Measurements from ENCODE around the gene SUGCT. TPM values are rescaled to one million over a fixed set of nuclear protein-coding genes. Genes with fewer than 3 reads are reported as not detected.

Gene SUGCT
- total RNA-seq (2021) (1.5 and 2.5 TPM in 2 replicates), Bru-seq, nascent RNA (percentile 39 among the genes with signal in this experiment), BruChase-seq, experiment 1, labeled RNA remaining after a 2-hour chase (percentile 41 among the genes with signal in this experiment), BruChase-seq, experiment 2, labeled RNA remaining after a 6-hour chase (percentile 37 among the genes with signal in this experiment)
- long read RNA-seq, partial matches to known transcripts, result 0 of 1 reads
- long read RNA-seq, other reads (novel, unspliced or antisense), result 1 of 1 reads

- Histone ChIP-seq H3K36me3 (ENCODE audit: insufficient read depth, low read length, poor library complexity, severe bottlenecking) (no peaks in the 10 kb centered on the region), H3K9me3 (ENCODE audit: low read depth, low read length, poor library complexity, severe bottlenecking) (no peaks in the 10 kb centered on the region), H3K27me3 (replicated peaks; ENCODE audit: insufficient read depth, low read depth, low read length, poor library complexity) (no peaks in the 10 kb centered on the region), H3K4me3 (ENCODE audit: low read depth, low read length, poor library complexity, severe bottlenecking) (peak within 1 kb of the TSS; percentile 95), H3K27ac (ENCODE audit: low read depth, low read length, poor library complexity, severe bottlenecking) (peak within 1 kb of the TSS; percentile 95), H3K4me1 (ENCODE audit: insufficient read depth, low read length, poor library complexity, severe bottlenecking) (peaks cover 9% of the 10 kb centered on the region)
- POLR2A ChIA-PET (ENCODE audit: low non-redundant PET), result no interaction called here
- TF ChIP-seq EZH2 (IDR thresholded peaks at IDR 0.05; ENCODE audit: borderline replicate concordance, low read depth, low read length, poor library complexity, severe bottlenecking) (no peak), CTCF (conservative IDR thresholded peaks at IDR 0.05; ENCODE audit: low read depth, low read length) (peak; percentile 79)
- intact Hi-C loops (cut with micrococcal nuclease; ENCODE audit: unreplicated experiment), result loop anchor here (2.0 kb wide), 1 partner anchor 238 kb away; no protein-coding TSS in a partner anchor
- no TSS peak for BruUV-seq (replicated peaks)
- peak; percentile 90 for DNase-seq (ENCODE audit: low spot score)
- CTCF ChIA-PET, result interaction anchor here (1.1 kb wide), 1 partner anchor 183 kb away, joined by 3 read pairs; no protein-coding TSS in a partner anchor
Observed at GRCh38 chr7:40134428-40135316, at the start of gene SUGCT, which contains the start of gene MPLKIP. TSS of gene SUGCT (plus strand) at chr7:40135005. TSS of gene MPLKIP (minus strand) at chr7:40134622. CDS start at chr7:40134567, 55 bp downstream.

- ChIA-PET CTCF (no interaction called here), POLR2A (ENCODE audit: low non-redundant PET) (no interaction called here)
- no peak overlapping the region for H3K4me3 ChIP-seq (ENCODE audit: low read depth, low read length, poor library complexity, severe bottlenecking)
- no peak for TF ChIP-seq EZH2 (IDR thresholded peaks at IDR 0.05; ENCODE audit: borderline replicate concordance, low read depth, low read length, poor library complexity, severe bottlenecking)
- no peak for TF ChIP-seq CTCF (conservative IDR thresholded peaks at IDR 0.05; ENCODE audit: low read depth, low read length)
- H3K36me3 ChIP-seq (ENCODE audit: insufficient read depth, low read length, poor library complexity, severe bottlenecking), result peaks cover 57% of the 10 kb centered on the region
- H3K4me1 ChIP-seq (ENCODE audit: insufficient read depth, low read length, poor library complexity, severe bottlenecking), result peaks cover 13% of the 10 kb centered on the region
- no peaks in the 10 kb centered on the region for H3K9me3 ChIP-seq (ENCODE audit: low read depth, low read length, poor library complexity, severe bottlenecking)
- DNase-seq (ENCODE audit: low spot score), result no peak
- no TSS peak for BruUV-seq (replicated peaks)
- no peak overlapping the region for H3K27ac ChIP-seq (ENCODE audit: low read depth, low read length, poor library complexity, severe bottlenecking)
- H3K27me3 ChIP-seq (replicated peaks; ENCODE audit: insufficient read depth, low read depth, low read length, poor library complexity), result no peaks in the 10 kb centered on the region
- intact Hi-C loops (cut with micrococcal nuclease; ENCODE audit: unreplicated experiment), result no loop called here
Observed at GRCh38 chr7:40092182-40092581, 42.6 kb upstream of the SUGCT start.

GRCh38 chr7:40093631-40094350 lies 41.0 kb upstream of the SUGCT start:
- intact Hi-C loops (cut with micrococcal nuclease; ENCODE audit: unreplicated experiment), result no loop called here
- TF ChIP-seq EZH2 (IDR thresholded peaks at IDR 0.05; ENCODE audit: borderline replicate concordance, low read depth, low read length, poor library complexity, severe bottlenecking), result no peak
- no peak for TF ChIP-seq CTCF (conservative IDR thresholded peaks at IDR 0.05; ENCODE audit: low read depth, low read length)
- Histone ChIP-seq H3K4me1 (ENCODE audit: insufficient read depth, low read length, poor library complexity, severe bottlenecking) (peaks cover 13% of the 10 kb centered on the region), H3K27me3 (replicated peaks; ENCODE audit: insufficient read depth, low read depth, low read length, poor library complexity) (no peaks in the 10 kb centered on the region), H3K36me3 (ENCODE audit: insufficient read depth, low read length, poor library complexity, severe bottlenecking) (peaks cover 46% of the 10 kb centered on the region), H3K4me3 (ENCODE audit: low read depth, low read length, poor library complexity, severe bottlenecking) (no peak overlapping the region), H3K9me3 (ENCODE audit: low read depth, low read length, poor library complexity, severe bottlenecking) (no peaks in the 10 kb centered on the region), H3K27ac (ENCODE audit: low read depth, low read length, poor library complexity, severe bottlenecking) (no peak overlapping the region)
- BruUV-seq (replicated peaks), result no TSS peak
- no peak for DNase-seq (ENCODE audit: low spot score)
- POLR2A ChIA-PET (ENCODE audit: low non-redundant PET), result no interaction called here
- CTCF ChIA-PET, result no interaction called here

All from A673 (cell line).